GM12872 (cell line): ENCODE data around the gene MAST4.

ENCODE experiments used
- TF ChIP-seq, protein P1 (sequence below): IDR thresholded peaks from 3 replicates; pipeline ENCODE4 v1.5.1; 2011; ENCODE audit warnings: low read depth, mild to moderate bottlenecking, low read length, moderate library complexity; ENCODE audit not compliant: insufficient read depth

MAST4 gene

GRCh38 chr5:67037171-67037570, 441.0 kb downstream of the MAST4 start:
- TF ChIP-seq, protein P1, sequence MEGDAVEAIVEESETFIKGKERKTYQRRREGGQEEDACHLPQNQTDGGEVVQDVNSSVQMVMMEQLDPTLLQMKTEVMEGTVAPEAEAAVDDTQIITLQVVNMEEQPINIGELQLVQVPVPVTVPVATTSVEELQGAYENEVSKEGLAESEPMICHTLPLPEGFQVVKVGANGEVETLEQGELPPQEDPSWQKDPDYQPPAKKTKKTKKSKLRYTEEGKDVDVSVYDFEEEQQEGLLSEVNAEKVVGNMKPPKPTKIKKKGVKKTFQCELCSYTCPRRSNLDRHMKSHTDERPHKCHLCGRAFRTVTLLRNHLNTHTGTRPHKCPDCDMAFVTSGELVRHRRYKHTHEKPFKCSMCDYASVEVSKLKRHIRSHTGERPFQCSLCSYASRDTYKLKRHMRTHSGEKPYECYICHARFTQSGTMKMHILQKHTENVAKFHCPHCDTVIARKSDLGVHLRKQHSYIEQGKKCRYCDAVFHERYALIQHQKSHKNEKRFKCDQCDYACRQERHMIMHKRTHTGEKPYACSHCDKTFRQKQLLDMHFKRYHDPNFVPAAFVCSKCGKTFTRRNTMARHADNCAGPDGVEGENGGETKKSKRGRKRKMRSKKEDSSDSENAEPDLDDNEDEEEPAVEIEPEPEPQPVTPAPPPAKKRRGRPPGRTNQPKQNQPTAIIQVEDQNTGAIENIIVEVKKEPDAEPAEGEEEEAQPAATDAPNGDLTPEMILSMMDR, result no peak

GRCh38 chr5:67038817-67039603, 442.8 kb downstream of the MAST4 start:
- TF ChIP-seq, protein P1, result no peak

DNA sequence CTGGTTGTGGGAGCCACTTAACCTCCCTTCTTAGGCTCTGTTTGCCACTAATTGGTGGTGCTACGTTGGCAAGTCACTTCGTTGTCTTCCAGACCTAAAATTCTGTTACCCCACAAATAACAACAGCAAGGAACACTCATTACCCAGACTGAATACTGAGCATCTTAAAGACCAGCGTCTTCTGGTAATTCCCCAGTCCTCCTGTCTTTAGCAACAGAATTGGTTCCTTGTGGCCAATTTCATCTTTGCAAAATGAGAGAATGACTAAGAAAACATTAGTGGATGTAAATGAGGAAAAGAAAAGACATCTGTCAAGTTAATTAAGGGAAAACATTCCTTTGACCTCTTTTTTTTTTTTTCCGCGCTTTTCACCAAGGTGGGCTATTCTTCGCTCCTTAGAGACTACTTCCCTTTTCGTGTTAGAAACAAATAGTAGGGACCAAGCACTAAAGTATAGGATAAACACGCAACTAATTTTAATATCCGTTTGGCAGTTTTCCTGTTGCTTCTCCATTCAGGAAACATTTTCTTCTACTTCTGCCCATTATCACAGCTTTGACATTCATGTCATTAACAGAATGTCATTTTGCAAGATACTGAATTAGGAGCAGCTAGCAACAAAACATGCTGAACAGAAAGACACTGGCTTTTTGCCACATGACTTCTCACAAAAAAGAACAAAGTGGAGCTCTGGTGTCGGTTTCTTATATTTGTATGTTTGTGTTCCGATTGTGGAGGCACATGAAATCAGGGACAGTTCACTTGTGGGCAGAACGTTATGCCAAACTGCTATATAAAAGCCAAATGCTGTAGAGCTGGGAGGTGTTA, 446.2 kb downstream of the MAST4 start:
- TF ChIP-seq, protein P1, result no peak

- TF ChIP-seq, protein P1, result no peak
These were observed 447.8 kb downstream of the MAST4 start for GRCh38 chr5:67043796-67044511.

DNA sequence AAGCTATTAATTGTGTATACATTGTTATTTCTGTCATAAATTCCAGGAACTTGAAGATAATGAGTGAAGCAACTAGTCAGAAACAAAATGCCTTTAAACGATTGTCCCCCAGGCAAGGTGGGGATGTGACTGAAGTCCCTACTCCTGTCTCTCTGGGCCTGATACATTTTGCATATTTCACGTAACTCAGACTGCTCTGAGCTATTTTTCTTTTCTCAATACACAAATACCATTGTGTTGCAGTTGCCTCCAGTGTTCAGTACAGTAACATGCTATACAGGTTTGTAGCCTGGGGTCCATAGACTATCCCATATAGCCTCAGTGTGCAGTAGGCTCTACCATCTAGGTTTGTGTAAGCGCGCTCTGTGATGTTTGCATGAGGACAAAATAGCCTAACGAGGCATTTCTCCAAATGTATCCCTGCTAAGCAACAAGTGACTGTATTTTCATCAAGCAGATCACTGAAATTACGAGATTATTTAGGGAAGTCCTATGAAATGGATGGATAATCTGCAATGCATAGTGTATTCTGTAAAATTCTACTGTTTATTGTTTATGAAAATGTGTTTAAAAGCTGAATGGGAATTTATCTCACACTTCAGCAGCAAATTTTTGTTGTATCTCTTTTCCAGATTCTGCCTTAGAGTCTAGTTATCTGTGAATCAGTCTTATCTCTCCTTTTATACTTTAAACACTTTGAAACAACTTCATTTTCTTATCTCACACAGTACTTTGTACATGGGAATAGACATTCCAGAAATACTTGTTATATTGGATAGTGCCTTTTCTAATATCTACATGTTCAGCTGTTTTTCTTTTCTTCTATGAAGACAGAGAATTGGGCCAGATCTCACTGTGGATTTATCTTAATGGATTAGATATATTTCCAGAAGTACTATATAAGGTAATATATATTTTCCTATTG, 449.9 kb downstream of the MAST4 start:
- TF ChIP-seq, protein P1, result no peak

DNA sequence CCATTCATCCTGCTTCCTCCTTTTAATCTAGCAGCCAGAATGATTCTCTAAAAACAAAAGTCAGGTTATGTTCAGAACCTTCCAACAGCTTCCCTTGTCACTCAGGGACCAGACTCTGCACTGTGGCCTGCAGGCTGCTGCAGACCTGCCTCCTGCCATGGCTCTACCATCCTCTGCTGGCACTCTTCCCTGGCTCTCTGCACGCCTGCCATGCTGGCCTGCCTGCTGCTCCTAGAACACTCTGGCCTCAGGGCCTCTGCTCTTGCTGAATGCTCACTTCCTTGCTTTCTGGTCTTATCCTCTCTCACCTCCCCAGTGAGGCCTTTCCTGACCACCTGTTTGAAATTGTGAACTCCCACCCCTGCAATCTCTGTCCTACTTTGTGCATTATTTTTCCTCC, 451.0 kb downstream of the MAST4 start:
- TF ChIP-seq, protein P1, result no peak
